Measurements from ENCODE around the gene SGCA. TPM values are rescaled to one million over a fixed set of nuclear protein-coding genes. Genes with fewer than 3 reads are reported as not detected.

SGCA gene
- total RNA-seq, 1 donor from 2014 or later, result 1.7 TPM

GRCh38 chr17:50189550-50190292 lies 23.9 kb downstream of the SGCA start:
- Mint-ChIP-seq H3K9me3 (no peaks in the 10 kb centered on the region), H3K36me3 (ENCODE audit: low read depth) (peaks cover 12% of the 10 kb centered on the region), H3K4me1 (peaks cover 39% of the 10 kb centered on the region), H3K4me3 (no peak overlapping the region), H3K27me3 (no peaks in the 10 kb centered on the region), H3K27ac (no peak overlapping the region)
- TF ChIP-seq CTCF (IDR thresholded peaks at IDR 0.05), result no peak
- no peak for DNase-seq
- no peak for ATAC-seq (ENCODE audit: low read depth)
- ChIA-PET POLR2A (interaction anchor here (0.5 to 1.2 kb wide), 2 partner anchors 11 to 41 kb away, joined by 3 to 4 read pairs; no protein-coding TSS in a partner anchor), CTCF (interaction anchor here (1.3 to 2.1 kb wide), 2 partner anchors 10 to 20 kb away, joined by 4 to 5 read pairs; no protein-coding TSS in a partner anchor)
- intact Hi-C loops (cut with micrococcal nuclease), result no loop called here

GRCh38 chr17:50190293-50190602 lies 24.4 kb downstream of the SGCA start:
- DNase-seq, result no peak
- ChIA-PET POLR2A (interaction anchor here (1.1 to 1.2 kb wide), 2 partner anchors 10 to 12 kb away, joined by 3 to 6 read pairs; no protein-coding TSS in a partner anchor), CTCF (interaction anchor here (1.3 to 2.1 kb wide), 2 partner anchors 10 to 20 kb away, joined by 4 to 5 read pairs; no protein-coding TSS in a partner anchor)
- Mint-ChIP-seq H3K4me1 (peaks cover 33% of the 10 kb centered on the region), H3K27me3 (no peaks in the 10 kb centered on the region), H3K36me3 (ENCODE audit: low read depth) (peaks cover 10% of the 10 kb centered on the region), H3K9me3 (no peaks in the 10 kb centered on the region), H3K27ac (no peak overlapping the region), H3K4me3 (no peak overlapping the region)
- ATAC-seq (ENCODE audit: low read depth), result no peak
- TF ChIP-seq CTCF (IDR thresholded peaks at IDR 0.05), result no peak
- intact Hi-C loops (cut with micrococcal nuclease), result no loop called here

GRCh38 chr17:50190603-50191358 lies 25.0 kb downstream of the SGCA start:
- CTCF ChIA-PET, result interaction anchor here (1.3 to 2.1 kb wide), 2 partner anchors 9 to 21 kb away, joined by 4 to 5 read pairs; no protein-coding TSS in a partner anchor
- peaks cover 7% of the 10 kb centered on the region for H3K36me3 Mint-ChIP-seq (ENCODE audit: low read depth)
- peaks cover 28% of the 10 kb centered on the region for H3K4me1 Mint-ChIP-seq
- no peak overlapping the region for H3K4me3 Mint-ChIP-seq
- DNase-seq, result no peak
- H3K9me3 Mint-ChIP-seq, result no peaks in the 10 kb centered on the region
- intact Hi-C loops (cut with micrococcal nuclease), result no loop called here
- no peak for TF ChIP-seq CTCF (IDR thresholded peaks at IDR 0.05)
- H3K27ac Mint-ChIP-seq, result no peak overlapping the region
- POLR2A ChIA-PET, result interaction anchor here (0.6 to 1.2 kb wide), 3 partner anchors 9 to 43 kb away, joined by 3 to 6 read pairs (median 4); no protein-coding TSS in a partner anchor
- H3K27me3 Mint-ChIP-seq, result no peaks in the 10 kb centered on the region
- no peak for ATAC-seq (ENCODE audit: low read depth)

- no peak overlapping the region for H3K27ac Mint-ChIP-seq
- H3K4me1 Mint-ChIP-seq, result peaks cover 22% of the 10 kb centered on the region
- H3K36me3 Mint-ChIP-seq (ENCODE audit: low read depth), result peaks cover 3% of the 10 kb centered on the region
- DNase-seq, result no peak
- TF ChIP-seq CTCF (IDR thresholded peaks at IDR 0.05), result no peak
- ChIA-PET CTCF (interaction anchor here (1.3 to 2.1 kb wide), 2 partner anchors 8 to 22 kb away, joined by 4 to 5 read pairs; no protein-coding TSS in a partner anchor), POLR2A (interaction anchor here (0.6 to 1.2 kb wide), 3 partner anchors 8 to 44 kb away, joined by 3 to 6 read pairs (median 4); no protein-coding TSS in a partner anchor)
- no peak overlapping the region for H3K4me3 Mint-ChIP-seq
- no peaks in the 10 kb centered on the region for H3K9me3 Mint-ChIP-seq
- no peaks in the 10 kb centered on the region for H3K27me3 Mint-ChIP-seq
- ATAC-seq (ENCODE audit: low read depth), result no peak
- intact Hi-C loops (cut with micrococcal nuclease), result no loop called here
Measured at GRCh38 chr17:50191359-50192143, 25.7 kb downstream of the SGCA start.

Data from activated B cell treated with CpG ODN at 0.5 μM for 24 hours (primary cell).